ENCODE data around the gene ERFE.

- TF ChIP-seq CTCF (IDR thresholded peaks at IDR 0.05; ENCODE audit: borderline replicate concordance, extremely low read depth, low read length, poor library complexity, severe bottlenecking) (no peak), EZH2 (IDR thresholded peaks at IDR 0.05; ENCODE audit: borderline replicate concordance, low read depth, low read length, severe bottlenecking) (no peak)
These were observed 30.7 kb upstream of the ERFE start for GRCh38 chr2:238128061-238128440.
